Activated CD4-positive, alpha-beta T cell treated with anti-CD3 and anti-CD28 coated beads, Interleukin-2, amount 10 ng/mL, durations not matched to agents 7 days and 5 days (primary cell): Measurements from ENCODE around the gene RELB. TPM values are rescaled to one million over a fixed set of nuclear protein-coding genes. Genes with fewer than 3 reads are reported as not detected.

ENCODE experiments used
- CTCF ChIA-PET: fragments of 350-600 bp; sonication (Branson Sonifier 250); formaldehyde crosslinking; loops from one replicate; lab custom pipeline; 2021; ENCODE audit warnings: antibody characterized with exemption; lab: Charles Lee
- POLR2A ChIA-PET: fragments of 350-600 bp; sonication (Branson Sonifier 250); formaldehyde crosslinking; loops from one replicate; lab custom pipeline; 2021; ENCODE audit warnings: antibody characterized with exemption; lab: Charles Lee
- DNase-seq: peaks from one replicate; pipeline ENCODE4 v3.0.0-alpha.2; 2020
- H3K27ac Mint-ChIP-seq: one replicate; pipeline ENCODE4 v1.8.0; 2021; ENCODE audit warnings: mild to moderate bottlenecking, moderate library complexity, mixed read lengths
- H3K27me3 Mint-ChIP-seq: one replicate; pipeline ENCODE4 v1.8.0; 2021; ENCODE audit warnings: mixed read lengths
- H3K36me3 Mint-ChIP-seq: one replicate; pipeline ENCODE4 v1.8.0; 2021; ENCODE audit warnings: low read depth, mixed read lengths
- H3K4me1 Mint-ChIP-seq: one replicate; pipeline ENCODE4 v1.8.0; 2021; ENCODE audit warnings: mixed read lengths
- H3K4me3 Mint-ChIP-seq: one replicate; pipeline ENCODE4 v1.8.0; 2021; ENCODE audit warnings: mild to moderate bottlenecking, moderate library complexity, mixed read lengths
- H3K9me3 Mint-ChIP-seq: one replicate; pipeline ENCODE4 v1.8.0; 2021; ENCODE audit warnings: mixed read lengths
- total RNA-seq, 2 experiments: library from RNA; stranded (reverse); gene quantifications; one replicate each; pipeline ENCODE4 v1.2.3, GENCODE V29; 2021

The RELB gene
- total RNA-seq, 2 experiments from 2014 or later, result 16.8 to 20.0 TPM

GRCh38 chr19:45056831-45057230 is 55.6 kb downstream of the RELB start:
- Mint-ChIP-seq H3K4me3 (no peak overlapping the region), H3K27ac (no peak overlapping the region), H3K27me3 (no peaks in the 10 kb centered on the region), H3K36me3 (peaks cover 35% of the 10 kb centered on the region), H3K4me1 (peaks cover 2% of the 10 kb centered on the region), H3K9me3 (no peaks in the 10 kb centered on the region)
- no peak for DNase-seq
- CTCF ChIA-PET, result interaction anchor here (1.0 kb wide), 1 partner anchor 28 kb away, joined by 4 read pairs; no protein-coding TSS in a partner anchor
- POLR2A ChIA-PET, result no interaction called here

- no peaks in the 10 kb centered on the region for H3K27me3 Mint-ChIP-seq
- POLR2A ChIA-PET, result no interaction called here
- CTCF ChIA-PET, result interaction anchor here (1.0 kb wide), 1 partner anchor 28 kb away, joined by 4 read pairs; no protein-coding TSS in a partner anchor
- peaks cover 2% of the 10 kb centered on the region for H3K4me1 Mint-ChIP-seq
- no peak overlapping the region for H3K4me3 Mint-ChIP-seq
- peaks cover 32% of the 10 kb centered on the region for H3K36me3 Mint-ChIP-seq
- peak overlapping the region; percentile 54 for H3K27ac Mint-ChIP-seq
- DNase-seq, result no peak
- H3K9me3 Mint-ChIP-seq, result no peaks in the 10 kb centered on the region
Observed at GRCh38 chr19:45057444-45057843, 56.2 kb downstream of the RELB start.

- peaks cover 34% of the 10 kb centered on the region for H3K36me3 Mint-ChIP-seq
- H3K9me3 Mint-ChIP-seq, result no peaks in the 10 kb centered on the region
- ChIA-PET POLR2A (no interaction called here), CTCF (interaction anchor here (1.0 to 2.1 kb wide), 12 partner anchors 10 to 72 kb away, joined by 3 to 19 read pairs (median 5); partner anchors contain the start of genes CLASRP and PPP1R37)
- peaks cover 2% of the 10 kb centered on the region for H3K4me1 Mint-ChIP-seq
- no peak for DNase-seq
- no peaks in the 10 kb centered on the region for H3K27me3 Mint-ChIP-seq
- H3K4me3 Mint-ChIP-seq, result no peak overlapping the region
- no peak overlapping the region for H3K27ac Mint-ChIP-seq
Observed at GRCh38 chr19:45058622-45059159, 57.4 kb downstream of the RELB start.

- Mint-ChIP-seq H3K9me3 (no peaks in the 10 kb centered on the region), H3K27me3 (no peaks in the 10 kb centered on the region), H3K36me3 (peaks cover 31% of the 10 kb centered on the region), H3K4me3 (no peak overlapping the region), H3K27ac (no peak overlapping the region), H3K4me1 (peaks cover 2% of the 10 kb centered on the region)
- DNase-seq, result peak; percentile 90
- ChIA-PET CTCF (interaction anchor here (0.7 to 2.1 kb wide), 16 partner anchors 8 to 150 kb away, joined by 3 to 19 read pairs (median 5); partner anchors contain the start of genes CLASRP, PPP1R37 and ZNF296), POLR2A (interaction anchor here (0.5 kb wide), 1 partner anchor 172 kb away, joined by 3 read pairs; no protein-coding TSS in a partner anchor)
Observed at GRCh38 chr19:45059258-45059965, 58.1 kb downstream of the RELB start.

- CTCF ChIA-PET, result interaction anchor here (0.7 to 1.8 kb wide), 4 partner anchors 13 to 231 kb away, joined by 3 to 7 read pairs (median 4); no protein-coding TSS in a partner anchor
- peaks cover 31% of the 10 kb centered on the region for H3K36me3 Mint-ChIP-seq
- POLR2A ChIA-PET, result no interaction called here
- DNase-seq, result no peak
- peaks cover 2% of the 10 kb centered on the region for H3K4me1 Mint-ChIP-seq
- no peak overlapping the region for H3K4me3 Mint-ChIP-seq
- no peak overlapping the region for H3K27ac Mint-ChIP-seq
- H3K9me3 Mint-ChIP-seq, result no peaks in the 10 kb centered on the region
- H3K27me3 Mint-ChIP-seq, result no peaks in the 10 kb centered on the region
Observed at GRCh38 chr19:45061965-45062364, 60.7 kb downstream of the RELB start.

- peaks cover 25% of the 10 kb centered on the region for H3K36me3 Mint-ChIP-seq
- CTCF ChIA-PET, result interaction anchor here (0.6 to 2.0 kb wide), 6 partner anchors 10 to 1876 kb away, joined by 3 to 4 read pairs (median 3); partner anchors contain the start of gene CLASRP
Observed at GRCh38 chr19:45063851-45064801, 62.9 kb downstream of the RELB start.

GRCh38 chr19:45066921-45067661 is 65.8 kb downstream of the RELB start:
- H3K27me3 Mint-ChIP-seq, result no peaks in the 10 kb centered on the region
- H3K4me3 Mint-ChIP-seq, result no peak overlapping the region
- POLR2A ChIA-PET, result interaction anchor here (0.5 kb wide), 1 partner anchor 168 kb away, joined by 5 read pairs; no protein-coding TSS in a partner anchor
- H3K4me1 Mint-ChIP-seq, result no peaks in the 10 kb centered on the region
- no peak overlapping the region for H3K27ac Mint-ChIP-seq
- peaks cover 23% of the 10 kb centered on the region for H3K36me3 Mint-ChIP-seq
- H3K9me3 Mint-ChIP-seq, result no peaks in the 10 kb centered on the region
- DNase-seq, result no peak
- CTCF ChIA-PET, result no interaction called here

More at GRCh38 chr19:45063851-45064801, 62.9 kb downstream of the RELB start:
- Mint-ChIP-seq H3K4me1 (peaks cover 2% of the 10 kb centered on the region), H3K9me3 (no peaks in the 10 kb centered on the region), H3K27me3 (no peaks in the 10 kb centered on the region), H3K27ac (no peak overlapping the region), H3K4me3 (no peak overlapping the region)
- no peak for DNase-seq
- POLR2A ChIA-PET, result no interaction called here

- no peak for DNase-seq
- Mint-ChIP-seq H3K4me1 (no peaks in the 10 kb centered on the region), H3K4me3 (no peak overlapping the region), H3K9me3 (no peaks in the 10 kb centered on the region), H3K36me3 (peaks cover 21% of the 10 kb centered on the region), H3K27me3 (no peaks in the 10 kb centered on the region), H3K27ac (no peak overlapping the region)
- ChIA-PET POLR2A (no interaction called here), CTCF (interaction anchor here (1.5 kb wide), 1 partner anchor 9 kb away, joined by 6 read pairs; no protein-coding TSS in a partner anchor)
Observed at GRCh38 chr19:45068041-45068440, 66.8 kb downstream of the RELB start.

- peaks cover 21% of the 10 kb centered on the region for H3K36me3 Mint-ChIP-seq
- DNase-seq, result no peak
- H3K9me3 Mint-ChIP-seq, result no peaks in the 10 kb centered on the region
- H3K27ac Mint-ChIP-seq, result peak overlapping the region; percentile 39
- CTCF ChIA-PET, result interaction anchor here (1.5 kb wide), 1 partner anchor 10 kb away, joined by 6 read pairs; no protein-coding TSS in a partner anchor
- H3K27me3 Mint-ChIP-seq, result no peaks in the 10 kb centered on the region
- POLR2A ChIA-PET, result interaction anchor here (0.7 kb wide), 1 partner anchor 406 kb away, joined by 4 read pairs; no protein-coding TSS in a partner anchor
- H3K4me3 Mint-ChIP-seq, result no peak overlapping the region
- no peaks in the 10 kb centered on the region for H3K4me1 Mint-ChIP-seq
Observed at GRCh38 chr19:45069056-45069455, 67.8 kb downstream of the RELB start.

GRCh38 chr19:45070214-45070613 is 69.0 kb downstream of the RELB start:
- H3K36me3 Mint-ChIP-seq, result peaks cover 17% of the 10 kb centered on the region

GRCh38 chr19:45070861-45071544 is 69.7 kb downstream of the RELB start:
- Mint-ChIP-seq H3K9me3 (no peaks in the 10 kb centered on the region), H3K27ac (no peak overlapping the region), H3K4me3 (no peak overlapping the region), H3K27me3 (no peaks in the 10 kb centered on the region), H3K4me1 (peaks cover 12% of the 10 kb centered on the region), H3K36me3 (peaks cover 17% of the 10 kb centered on the region)
- ChIA-PET CTCF (no interaction called here), POLR2A (no interaction called here)
- DNase-seq, result no peak

More at GRCh38 chr19:45070214-45070613, 69.0 kb downstream of the RELB start:
- no peaks in the 10 kb centered on the region for H3K9me3 Mint-ChIP-seq
- H3K4me1 Mint-ChIP-seq, result peaks cover 9% of the 10 kb centered on the region
- CTCF ChIA-PET, result no interaction called here
- H3K4me3 Mint-ChIP-seq, result no peak overlapping the region
- H3K27me3 Mint-ChIP-seq, result no peaks in the 10 kb centered on the region
- H3K27ac Mint-ChIP-seq, result no peak overlapping the region
- no peak for DNase-seq
- POLR2A ChIA-PET, result no interaction called here
